Measurements from ENCODE around the gene PRKCE. TPM values are rescaled to one million over a fixed set of nuclear protein-coding genes. Genes with fewer than 3 reads are reported as not detected.

PRKCE gene
- total RNA-seq, 1 experiment from 2014 or later = 14.8 TPM

- no peaks in the 10 kb centered on the region for H4K20me1 ChIP-seq (ENCODE audit: insufficient read depth)
- H3K4me3 ChIP-seq (replicated peaks in 1 of 2; ENCODE audit: low read depth in 1 of 2, low read length in 2 of 2) = no peak overlapping the region
- no TSS peak for BruUV-seq (replicated peaks)
- TF ChIP-seq ZBTB33 (IDR thresholded peaks at IDR 0.05; ENCODE audit: extremely low read depth, insufficient replicate concordance, low read length) = no peak
- TF ChIP-seq SP1 (IDR thresholded peaks at IDR 0.05; ENCODE audit: low read depth) = no peak
- no peak for TF ChIP-seq RAD21 (IDR thresholded peaks at IDR 0.05; ENCODE audit: low read depth)
- no peak for TF ChIP-seq POLR2A (IDR thresholded peaks at IDR 0.05; ENCODE audit: borderline replicate concordance, extremely low read depth, insufficient read depth, insufficient read length)
- TF ChIP-seq CEBPB (IDR thresholded peaks at IDR 0.05; ENCODE audit: low read depth) = no peak
- TF ChIP-seq CBX3 (IDR thresholded peaks at IDR 0.05; ENCODE audit: low read depth) = no peak
- TF ChIP-seq SIN3A (IDR thresholded peaks at IDR 0.05; ENCODE audit: low read depth) = no peak
- H3K79me2 ChIP-seq (ENCODE audit: insufficient read depth, low read length) = no peaks in the 10 kb centered on the region
- H3K36me3 ChIP-seq (ENCODE audit: control insufficient read depth in 1 of 2, insufficient read depth in 2 of 2, low read length in 2 of 2) = no peaks in the 10 kb centered on the region
- DNase-seq (ENCODE audit: low read depth, low spot score) (no peak), ATAC-seq (no peak)
- H3K4me2 ChIP-seq (ENCODE audit: low read length) = peak overlapping the region; percentile 40
- intact Hi-C loops (cut with micrococcal nuclease) = no loop called here
- ChIA-PET RAD21 (ENCODE audit: low non-redundant PET in 1 of 2, low total read pairs in 2 of 2, uncharacterized antibody in 2 of 2, unreplicated experiment in 2 of 2) (no interaction called here), POLR2A (no interaction called here), CTCF (no interaction called here)
- H2AFZ ChIP-seq (ENCODE audit: low read depth, low read length, poor library complexity, severe bottlenecking) = no peak overlapping the region
- H3K27me3 ChIP-seq (ENCODE audit: insufficient read depth, low read length) = no peaks in the 10 kb centered on the region
- H3K9me2 ChIP-seq (ENCODE audit: insufficient read depth) = no peaks in the 10 kb centered on the region
- H3K27ac ChIP-seq (ENCODE audit: low read depth, low read length) = no peak overlapping the region
- no peaks in the 10 kb centered on the region for H3K9me3 ChIP-seq (ENCODE audit: control insufficient read depth in 1 of 2, insufficient read depth in 1 of 2, low read depth in 1 of 2, low read length in 2 of 2)
- H3K9ac ChIP-seq (ENCODE audit: low read length) = no peak overlapping the region
- peaks cover 14 to 31% of the 10 kb centered on the region in 2 experiments for H3K4me1 ChIP-seq (ENCODE audit: control insufficient read depth in 1 of 2, insufficient read depth in 2 of 2, low read length in 2 of 2)
These were observed 465.1 kb downstream of the PRKCE start for GRCh38 chr2:46116553-46116991.

- H4K20me1 ChIP-seq (ENCODE audit: insufficient read depth) = no peaks in the 10 kb centered on the region
- no peaks in the 10 kb centered on the region for H3K9me2 ChIP-seq (ENCODE audit: insufficient read depth)
- peaks cover 14 to 37% of the 10 kb centered on the region in 2 experiments for H3K4me1 ChIP-seq (ENCODE audit: control insufficient read depth in 1 of 2, insufficient read depth in 2 of 2, low read length in 2 of 2)
- H3K27ac ChIP-seq (ENCODE audit: low read depth, low read length) = no peak overlapping the region; the same call in 1 of the 2 replicates
- peak overlapping the region; percentile 40 for H3K4me2 ChIP-seq (ENCODE audit: low read length)
- H3K9ac ChIP-seq (ENCODE audit: low read length) = no peak overlapping the region
- POLR2A ChIA-PET = no interaction called here
- H3K9me3 ChIP-seq (ENCODE audit: control insufficient read depth in 1 of 2, insufficient read depth in 1 of 2, low read depth in 1 of 2, low read length in 2 of 2) = no peaks in the 10 kb centered on the region
- H3K4me3 ChIP-seq (replicated peaks in 1 of 2; ENCODE audit: low read depth in 1 of 2, low read length in 2 of 2) = no peak overlapping the region
- RAD21 ChIA-PET (ENCODE audit: low non-redundant PET in 1 of 2, low total read pairs in 2 of 2, uncharacterized antibody in 2 of 2, unreplicated experiment in 2 of 2) = no interaction called here
- ATAC-seq (peak; percentile 93), DNase-seq (ENCODE audit: low read depth, low spot score) (peak; percentile 41)
- H3K27me3 ChIP-seq (ENCODE audit: insufficient read depth, low read length) = no peaks in the 10 kb centered on the region
- H3K36me3 ChIP-seq (ENCODE audit: control insufficient read depth in 1 of 2, insufficient read depth in 2 of 2, low read length in 2 of 2) = no peaks in the 10 kb centered on the region
- intact Hi-C loops (cut with micrococcal nuclease) = no loop called here
- H2AFZ ChIP-seq (ENCODE audit: low read depth, low read length, poor library complexity, severe bottlenecking) = no peak overlapping the region
- CTCF ChIA-PET = interaction anchor here (0.7 kb wide), 1 partner anchor 177 kb away, joined by 3 read pairs; no protein-coding TSS in a partner anchor
- H3K79me2 ChIP-seq (ENCODE audit: insufficient read depth, low read length) = no peaks in the 10 kb centered on the region
- BruUV-seq (replicated peaks) = no TSS peak
- TF ChIP-seq SIN3A (IDR thresholded peaks at IDR 0.05; ENCODE audit: low read depth) = no peak
- no peak for TF ChIP-seq ELF1 (IDR thresholded peaks at IDR 0.05; ENCODE audit: borderline replicate concordance, low read depth)
- TF ChIP-seq SRF (IDR thresholded peaks at IDR 0.05; ENCODE audit: low read depth) = peak; percentile 46; the same call in 1 of the 2 replicates
- peak; percentile 69 for TF ChIP-seq MAX (IDR thresholded peaks at IDR 0.05)
- TF ChIP-seq RAD21 (IDR thresholded peaks at IDR 0.05; ENCODE audit: low read depth) = peak; percentile 18; the same call in 1 of the 2 replicates
- no peak for TF ChIP-seq ZBTB33 (IDR thresholded peaks at IDR 0.05; ENCODE audit: extremely low read depth, insufficient replicate concordance, low read length)
- TF ChIP-seq REST (IDR thresholded peaks at IDR 0.05; ENCODE audit: low read depth) = no peak
- TF ChIP-seq JUND (IDR thresholded peaks at IDR 0.05) = peak; percentile 83
- no peak for TF ChIP-seq EGR1 (IDR thresholded peaks at IDR 0.05; ENCODE audit: low read depth)
- TF ChIP-seq CEBPB (IDR thresholded peaks at IDR 0.05; ENCODE audit: low read depth) = no peak
These were observed 465.9 kb downstream of the PRKCE start for GRCh38 chr2:46117379-46117778.
